HG03175 (cell line): Measurements from ENCODE around the gene HSPA1B.
"Not testable (repeated sequence)": the region's sequence is repeated elsewhere in the genome, so short reads cannot be mapped to it uniquely, and the experiment has no call there.

Experiments used
- ATAC-seq: cut with Tn5 transposase; IDR thresholded peaks from one replicate; pipeline ENCODE4 v1.9.1; 2021; ENCODE audit warnings: mild to moderate bottlenecking, moderate library complexity; ENCODE audit not compliant: unreplicated experiment

HSPA1B gene

GRCh38 chr6:31797588-31797987 lies 29.9 kb upstream of the HSPA1B start:
- no peak for ATAC-seq

GRCh38 chr6:31799781-31800180 lies 27.8 kb upstream of the HSPA1B start:
- ATAC-seq, result no peak

- not testable (repeated sequence) for ATAC-seq
Measured at GRCh38 chr6:31801031-31801927, 26.3 kb upstream of the HSPA1B start.

DNA sequence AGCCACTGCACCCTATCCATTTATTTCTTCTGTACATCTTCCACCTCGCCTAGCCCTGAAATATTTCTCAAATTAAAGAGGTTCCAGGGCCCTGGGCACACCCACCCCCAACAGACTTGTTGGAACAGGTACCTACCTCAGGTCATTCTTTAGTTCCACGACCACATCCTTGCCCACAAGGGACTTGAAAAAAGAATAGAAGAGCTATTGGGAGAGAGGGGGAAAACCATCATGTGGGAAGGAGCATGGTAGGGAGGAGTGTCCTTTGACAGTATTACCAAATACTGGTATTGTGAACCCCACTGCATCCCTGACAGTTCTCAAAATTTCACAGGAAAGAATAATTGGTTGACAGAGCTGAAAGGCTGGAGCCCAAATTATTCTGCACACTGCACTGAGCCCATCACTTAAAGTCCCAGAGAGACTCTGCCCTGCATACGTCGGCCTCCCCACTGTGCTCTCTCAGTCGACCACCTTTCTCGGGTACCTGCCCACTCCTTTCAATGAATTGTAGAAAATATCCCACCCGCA lies 21.5 kb upstream of the HSPA1B start:
- peak; percentile 13 for ATAC-seq

DNA sequence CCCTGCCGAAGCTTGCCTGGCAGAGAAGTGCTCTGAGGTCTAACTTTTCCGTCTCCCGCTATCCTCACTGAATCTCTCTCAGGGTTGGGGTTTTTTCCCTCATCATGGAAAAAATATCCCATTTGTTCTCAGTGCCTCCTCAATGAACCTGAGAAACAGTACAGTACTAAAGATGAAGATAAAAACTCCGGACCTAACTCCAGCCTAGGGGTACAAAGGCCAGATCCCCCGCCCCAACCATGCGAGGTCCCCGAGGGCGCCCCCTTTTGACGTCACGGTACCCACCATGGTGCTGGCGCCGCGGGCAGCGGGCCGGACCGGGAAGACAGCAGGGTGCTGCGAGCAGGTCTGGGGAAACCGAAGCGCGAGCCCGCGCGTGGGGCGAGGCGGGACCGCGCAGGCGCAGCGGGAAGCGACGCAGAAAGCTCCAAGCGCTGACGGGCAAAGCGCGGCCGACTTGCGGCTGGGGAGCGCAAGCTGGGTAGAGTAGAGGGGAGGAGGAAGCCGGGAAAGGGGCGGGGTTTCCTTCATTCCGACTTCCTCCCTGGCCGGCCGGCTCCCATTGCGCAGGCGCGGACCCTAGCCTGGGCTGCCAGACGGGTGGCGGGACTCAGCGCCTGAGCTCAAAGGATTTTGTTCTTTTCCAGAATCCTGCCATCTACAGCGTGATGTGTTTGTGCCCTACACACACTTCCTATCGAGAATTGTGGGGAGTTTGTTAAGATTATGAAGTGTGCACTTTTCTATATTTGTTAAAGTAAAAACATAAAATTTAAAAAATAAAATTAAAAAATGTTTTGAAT lies 20.9 kb upstream of the HSPA1B start, which contains the start of gene LSM2:
Gene LSM2, minus strand, starts transcription at position 497 of the 803 bp plus-strand sequence. Its CDS starts 209 bp downstream, at position 288.
- ATAC-seq, result peak; percentile 89

DNA sequence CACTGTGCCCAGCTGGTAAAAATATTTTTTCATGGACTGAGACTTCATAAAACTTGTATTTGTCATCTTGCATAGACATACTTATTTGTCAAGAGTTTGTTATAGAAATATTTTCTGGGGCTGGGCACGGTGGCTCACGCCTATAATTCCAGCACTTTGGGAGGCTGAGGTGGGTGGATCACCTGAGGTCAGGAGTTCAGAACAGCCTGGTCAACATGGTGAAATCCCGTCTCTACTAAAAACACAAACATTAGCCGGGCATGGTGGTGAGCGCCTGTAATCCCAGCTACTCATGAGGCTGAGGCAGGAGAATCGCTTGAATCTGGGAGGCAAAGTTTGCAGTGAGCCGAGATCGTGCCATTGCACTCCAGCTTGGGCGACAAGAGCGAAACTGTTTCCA lies 18.9 kb upstream of the HSPA1B start:
- not testable (repeated sequence) for ATAC-seq

DNA sequence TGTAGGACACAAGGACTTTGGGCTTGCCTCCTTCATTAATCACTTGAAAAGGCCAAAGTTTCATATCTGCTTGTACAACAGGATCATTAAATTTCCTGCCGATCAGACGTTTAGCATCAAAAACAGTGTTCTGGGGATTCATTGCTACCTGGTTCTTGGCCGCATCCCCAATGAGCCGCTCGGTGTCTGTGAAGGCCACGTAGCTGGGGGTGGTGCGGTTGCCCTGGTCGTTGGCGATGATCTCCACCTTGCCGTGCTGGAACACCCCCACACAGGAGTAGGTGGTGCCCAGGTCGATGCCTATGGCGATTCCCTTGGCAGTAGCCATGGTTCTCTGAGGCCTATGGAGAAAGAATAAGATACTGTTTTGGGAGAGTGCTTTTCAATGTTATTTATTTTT lies 15.9 kb upstream of the HSPA1B start:
- ATAC-seq, result no peak

DNA sequence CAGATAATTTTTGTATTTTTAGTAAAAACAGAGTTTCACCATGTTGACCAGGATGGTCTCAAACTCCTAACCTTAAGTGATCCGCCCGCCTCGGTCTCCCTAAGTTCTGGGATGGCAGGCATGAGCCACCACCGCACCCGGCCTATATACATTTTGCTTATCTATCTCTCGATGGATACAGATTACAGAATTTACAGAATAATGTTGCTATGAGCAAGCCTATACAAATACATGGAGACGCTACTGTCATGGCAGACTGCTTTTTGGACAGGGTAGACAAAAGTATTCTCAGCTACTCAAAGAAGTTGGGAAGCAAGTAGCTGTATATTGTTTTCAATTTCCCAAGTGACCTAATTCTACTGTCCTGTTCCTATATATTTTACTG lies 14.1 kb upstream of the HSPA1B start:
- no peak for ATAC-seq

DNA sequence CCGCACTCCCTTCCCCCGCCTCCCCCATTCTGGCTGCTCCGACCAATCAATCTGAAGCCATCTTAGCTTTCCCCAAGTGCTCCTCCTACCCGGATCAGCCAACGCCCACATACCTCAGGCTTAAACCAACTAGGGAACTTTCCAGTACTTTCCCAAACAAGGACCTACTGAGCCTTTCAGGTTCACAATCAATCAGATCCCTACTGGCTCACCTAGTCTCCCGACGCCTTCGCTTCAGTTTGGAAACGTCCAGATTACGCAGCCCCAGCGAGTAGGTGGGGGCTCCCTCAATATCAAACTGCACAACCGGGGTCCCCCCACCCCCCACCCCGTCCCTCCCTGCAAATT lies 12.9 kb upstream of the HSPA1B start:
- ATAC-seq, result no peak

DNA sequence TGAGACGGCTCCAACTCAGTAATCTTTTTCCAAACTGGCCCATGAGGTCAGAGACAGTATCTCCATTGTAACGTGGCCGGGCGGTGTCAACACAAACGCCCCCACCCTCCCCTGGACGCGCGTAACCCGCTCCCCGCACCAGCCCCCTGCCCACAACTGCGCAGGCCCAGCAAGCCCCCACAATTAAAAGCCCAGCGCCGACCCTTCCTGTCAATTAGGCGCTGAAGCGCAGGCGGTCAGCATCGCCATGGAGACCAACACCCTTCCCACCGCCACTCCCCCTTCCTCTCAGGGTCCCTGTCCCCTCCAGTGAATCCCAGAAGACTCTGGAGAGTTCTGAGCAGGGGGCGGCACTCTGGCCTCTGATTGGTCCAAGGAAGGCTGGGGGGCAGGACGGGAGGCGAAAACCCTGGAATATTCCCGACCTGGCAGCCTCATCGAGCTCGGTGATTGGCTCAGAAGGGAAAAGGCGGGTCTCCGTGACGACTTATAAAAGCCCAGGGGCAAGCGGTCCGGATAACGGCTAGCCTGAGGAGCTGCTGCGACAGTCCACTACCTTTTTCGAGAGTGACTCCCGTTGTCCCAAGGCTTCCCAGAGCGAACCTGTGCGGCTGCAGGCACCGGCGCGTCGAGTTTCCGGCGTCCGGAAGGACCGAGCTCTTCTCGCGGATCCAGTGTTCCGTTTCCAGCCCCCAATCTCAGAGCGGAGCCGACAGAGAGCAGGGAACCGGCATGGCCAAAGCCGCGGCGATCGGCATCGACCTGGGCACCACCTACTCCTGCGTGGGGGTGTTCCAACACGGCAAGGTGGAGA lies 12.3 kb upstream of the HSPA1B start, which contains the start of the genes HSPA1A and HSPA1L:
Gene HSPA1A, plus strand, starts transcription at position 519 of the 814 bp plus-strand sequence. Its CDS starts 214 bp downstream, at position 733.
Gene HSPA1L, minus strand, starts transcription at position 259 of the 814 bp plus-strand sequence. CDS start 3,311 bp downstream, outside the sequence.
- ATAC-seq, result peak; percentile 39

DNA sequence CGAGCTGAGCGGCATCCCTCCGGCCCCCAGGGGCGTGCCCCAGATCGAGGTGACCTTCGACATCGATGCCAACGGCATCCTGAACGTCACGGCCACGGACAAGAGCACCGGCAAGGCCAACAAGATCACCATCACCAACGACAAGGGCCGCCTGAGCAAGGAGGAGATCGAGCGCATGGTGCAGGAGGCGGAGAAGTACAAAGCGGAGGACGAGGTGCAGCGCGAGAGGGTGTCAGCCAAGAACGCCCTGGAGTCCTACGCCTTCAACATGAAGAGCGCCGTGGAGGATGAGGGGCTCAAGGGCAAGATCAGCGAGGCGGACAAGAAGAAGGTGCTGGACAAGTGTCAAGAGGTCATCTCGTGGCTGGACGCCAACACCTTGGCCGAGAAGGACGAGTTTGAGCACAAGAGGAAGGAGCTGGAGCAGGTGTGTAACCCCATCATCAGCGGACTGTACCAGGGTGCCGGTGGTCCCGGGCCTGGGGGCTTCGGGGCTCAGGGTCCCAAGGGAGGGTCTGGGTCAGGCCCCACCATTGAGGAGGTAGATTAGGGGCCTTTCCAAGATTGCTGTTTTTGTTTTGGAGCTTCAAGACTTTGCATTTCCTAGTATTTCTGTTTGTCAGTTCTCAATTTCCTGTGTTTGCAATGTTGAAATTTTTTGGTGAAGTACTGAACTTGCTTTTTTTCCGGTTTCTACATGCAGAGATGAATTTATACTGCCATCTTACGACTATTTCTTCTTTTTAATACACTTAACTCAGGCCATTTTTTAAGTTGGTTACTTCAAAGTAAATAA lies 10.2 kb upstream of the HSPA1B start:
- ATAC-seq, result not testable (repeated sequence)

DNA sequence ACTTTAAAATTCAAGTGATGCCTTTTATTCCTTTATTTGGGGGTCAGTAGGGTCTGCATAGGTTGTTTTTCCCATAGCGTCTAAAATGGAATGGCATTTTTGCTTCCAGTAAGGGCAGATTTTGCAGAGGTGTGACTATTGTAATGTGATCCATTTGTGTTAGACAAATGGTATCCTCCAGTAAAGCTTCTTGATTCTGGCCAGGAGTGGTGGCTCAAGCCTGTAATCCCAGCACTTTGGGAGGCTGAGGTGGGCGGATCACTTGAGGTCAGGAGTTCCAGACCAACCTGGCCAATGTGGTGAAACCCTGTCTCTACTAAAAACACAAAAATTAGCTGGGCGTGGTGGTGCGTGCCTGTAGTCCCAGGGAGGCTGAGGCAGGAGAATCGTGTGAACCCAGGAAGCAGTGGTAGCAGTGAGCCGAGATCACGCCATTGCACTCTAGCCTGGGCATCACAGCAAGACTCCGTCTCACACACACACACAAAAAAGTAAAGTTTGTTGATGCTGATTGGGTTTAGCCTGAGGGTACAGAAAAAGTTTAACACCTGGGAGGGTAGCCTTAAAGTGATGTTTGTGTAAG lies 9.5 kb upstream of the HSPA1B start:
- ATAC-seq, result not testable (repeated sequence)

- ATAC-seq, result no peak
Measured at GRCh38 chr6:31819871-31820299, 7.7 kb upstream of the HSPA1B start.

- not testable (repeated sequence) for ATAC-seq
Measured at GRCh38 chr6:31820399-31820798, 7.1 kb upstream of the HSPA1B start.

DNA sequence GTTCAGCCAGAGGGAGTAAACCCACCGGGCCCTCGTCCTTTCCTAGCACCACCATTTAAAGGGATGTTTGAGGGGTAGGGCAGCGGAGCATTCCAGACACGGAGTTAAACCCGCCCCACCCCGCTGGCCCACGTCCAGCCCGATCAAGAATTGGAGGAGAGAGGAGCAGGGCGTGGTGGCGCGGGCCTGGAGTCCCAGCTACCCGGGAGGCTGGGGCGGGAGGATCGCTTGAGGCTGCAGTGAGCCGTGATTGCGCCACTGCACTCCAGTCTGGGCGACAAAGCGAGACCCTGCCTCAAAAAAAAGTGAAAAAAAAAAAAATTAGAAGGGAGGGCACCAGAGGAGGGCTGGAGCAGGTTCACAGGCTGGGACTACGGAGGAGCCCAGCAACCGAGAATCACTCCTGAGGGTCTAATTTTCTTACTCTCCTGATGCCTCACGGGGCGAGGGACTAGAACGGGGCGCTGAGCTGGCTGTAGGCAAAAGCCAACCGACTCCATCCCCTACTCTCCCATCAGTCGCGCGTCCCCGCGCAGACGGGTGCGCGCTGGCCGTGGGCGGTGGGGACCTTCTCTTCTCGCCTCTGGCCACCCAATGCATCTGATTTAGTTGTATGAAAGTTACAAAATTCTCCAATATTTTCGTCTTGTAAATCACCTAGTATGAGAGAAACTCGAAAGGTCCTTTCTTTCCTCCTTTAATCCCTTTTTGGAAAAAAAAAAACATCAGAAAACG lies 6.1 kb upstream of the HSPA1B start:
- ATAC-seq, result peak; percentile 47

DNA sequence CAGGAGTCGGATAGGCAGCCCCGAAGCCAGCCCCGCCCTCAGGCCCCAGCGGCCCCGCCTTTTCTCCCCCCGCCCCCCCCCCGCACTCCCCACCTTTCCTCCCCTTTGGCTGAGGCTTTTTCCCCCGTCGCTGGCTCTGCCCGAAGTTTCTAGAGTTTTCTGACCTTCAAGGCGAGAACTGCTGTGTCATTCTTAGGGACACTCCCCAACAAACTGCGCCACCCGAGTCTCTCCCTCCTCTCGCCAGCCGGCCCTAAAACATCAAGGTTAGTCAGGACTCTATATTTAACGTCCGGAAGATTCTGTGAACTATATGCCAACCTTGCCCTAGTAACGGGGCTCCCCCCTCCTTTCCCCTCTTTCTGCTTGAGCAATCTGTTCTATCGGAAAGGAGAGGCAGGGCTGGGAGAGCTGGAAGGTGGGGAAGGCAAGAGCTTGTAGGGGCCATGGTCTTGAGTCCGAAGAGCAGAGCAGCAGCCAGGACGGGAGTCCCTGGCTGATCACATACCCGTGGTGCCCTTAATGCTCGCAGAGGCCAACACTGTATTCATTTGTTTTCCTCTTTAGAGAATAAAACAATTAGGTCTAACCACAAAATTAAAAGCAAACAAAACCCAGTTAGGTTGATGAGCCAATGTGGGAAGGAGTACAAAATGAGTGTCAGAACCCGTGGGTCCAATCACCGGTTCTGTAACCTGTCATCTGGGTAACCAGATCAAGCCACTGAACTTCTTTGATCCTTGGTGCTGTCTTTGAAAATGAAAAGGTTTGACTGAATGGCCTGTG lies 5.3 kb upstream of the HSPA1B start:
- peak; percentile 33 for ATAC-seq

DNA sequence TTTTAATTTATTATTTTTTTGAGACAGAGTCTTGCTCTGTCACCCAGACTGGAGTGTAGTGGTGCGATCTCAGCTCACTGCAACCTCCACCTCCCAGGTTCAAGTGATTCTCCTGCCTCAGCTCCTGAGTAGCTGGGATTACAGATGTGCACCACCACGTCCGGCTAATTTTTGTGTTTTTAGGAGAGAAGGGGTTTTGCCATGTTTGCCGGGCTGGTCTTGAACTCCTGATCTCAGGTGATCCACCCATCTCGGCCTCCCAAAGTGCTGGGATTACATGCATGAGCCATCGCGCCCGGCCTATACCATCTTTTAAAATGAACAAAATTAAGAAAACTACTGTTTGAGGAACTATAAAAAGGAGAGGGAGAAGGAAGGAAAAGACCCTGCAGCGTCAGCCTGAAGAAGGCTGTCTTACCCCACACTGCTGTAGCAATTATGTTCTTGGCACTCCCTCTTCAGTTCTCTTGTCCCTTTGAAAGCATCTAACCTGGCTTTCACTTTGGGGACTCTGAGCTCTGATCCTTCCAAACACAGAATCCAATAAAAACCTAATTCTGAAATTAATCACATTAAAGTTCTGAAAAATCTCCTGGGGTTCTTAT lies 3.8 kb upstream of the HSPA1B start:
- ATAC-seq, result not testable (repeated sequence)
